ENCODE data around the gene KIF18B.
A peak's percentile ranks its signal among the peaks of the same experiment; 100 is the strongest.

KIF18B gene

DNA sequence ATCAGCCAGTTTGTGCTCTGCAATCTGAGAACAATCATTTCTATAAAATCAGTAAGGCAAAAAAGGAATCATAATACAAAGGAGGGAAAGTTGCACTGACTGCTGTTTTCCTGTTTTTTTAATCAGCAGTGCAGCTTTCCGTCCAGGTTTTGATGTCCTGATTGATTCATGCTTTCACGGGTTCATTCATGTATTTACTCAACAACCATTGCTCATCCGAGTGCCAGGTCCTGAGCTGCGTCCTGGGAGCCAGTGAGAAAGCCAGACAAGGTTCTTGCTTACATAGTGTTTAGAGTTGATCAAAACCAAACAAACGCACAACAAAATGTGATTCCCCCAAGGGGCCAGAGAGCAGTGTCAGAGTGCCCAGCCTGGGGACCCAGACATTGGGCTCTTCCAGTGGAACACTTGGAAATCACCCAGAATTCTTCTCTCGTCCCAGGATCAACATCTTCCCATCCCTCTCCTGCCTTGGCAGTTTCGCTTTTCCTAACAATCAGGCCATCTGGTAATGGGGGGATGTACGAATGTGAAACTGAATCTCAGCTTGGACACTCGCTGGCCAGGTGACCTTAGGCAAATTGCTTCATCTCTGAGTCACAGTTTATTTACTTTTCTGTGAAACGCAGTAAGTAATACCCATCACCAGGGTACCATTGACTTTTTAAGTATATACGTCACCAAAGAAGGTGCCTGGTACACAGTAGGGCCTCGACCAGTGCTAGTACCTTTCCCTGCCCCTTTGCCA lies 33.8 kb upstream of the KIF18B start:
- Histone ChIP-seq H3K9me3 (ENCODE audit: insufficient read depth, low read depth, low read length) (no peaks in the 10 kb centered on the region), H3K4me1 (ENCODE audit: insufficient read depth, low read length) (peaks cover 7% of the 10 kb centered on the region), H3K9ac (ENCODE audit: low read depth, low read length) (no peak overlapping the region), H3K27me3 (ENCODE audit: insufficient read depth, low read length) (no peaks in the 10 kb centered on the region), H3K4me3 (ENCODE audit: low read length) (no peak overlapping the region), H3K27ac (ENCODE audit: low read depth, low read length) (no peak overlapping the region), H3K36me3 (ENCODE audit: insufficient read depth, low read length) (no peaks in the 10 kb centered on the region)
- 85% methylated on average over 12 of the region's 12 CpGs for WGBS

DNA sequence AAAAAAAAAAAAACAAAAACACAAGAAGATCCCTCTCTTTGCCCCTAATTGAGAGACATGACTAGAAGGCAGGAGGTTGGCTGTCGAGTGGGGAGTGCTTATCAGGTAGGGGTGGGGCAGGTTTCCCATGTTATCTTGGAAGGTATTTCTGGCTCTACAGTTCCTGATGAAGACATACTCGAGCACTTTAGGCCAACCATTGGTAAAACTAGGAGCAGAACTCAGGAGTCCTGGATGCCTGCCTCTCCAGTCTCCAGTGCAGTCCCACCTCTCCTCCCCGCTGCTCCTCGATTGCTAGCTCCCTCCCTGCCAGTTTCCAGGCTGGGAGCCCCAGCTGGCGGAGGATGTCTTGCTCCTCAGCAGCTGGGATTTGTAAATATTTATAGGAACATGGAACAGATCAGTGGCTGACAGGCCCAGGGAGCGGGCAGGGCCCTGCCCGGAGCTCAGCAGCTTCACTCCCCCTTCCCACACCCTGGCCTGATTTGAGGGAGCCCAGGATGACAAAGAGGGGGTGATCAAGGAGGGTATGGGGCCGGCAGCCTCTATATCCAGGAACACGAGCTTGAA lies 31.9 kb upstream of the KIF18B start:
- Histone ChIP-seq H3K36me3 (ENCODE audit: insufficient read depth, low read length) (no peaks in the 10 kb centered on the region), H3K4me1 (ENCODE audit: insufficient read depth, low read length) (peaks cover 7% of the 10 kb centered on the region), H3K9ac (ENCODE audit: low read depth, low read length) (no peak overlapping the region), H3K4me3 (ENCODE audit: low read length) (no peak overlapping the region), H3K9me3 (ENCODE audit: insufficient read depth, low read depth, low read length) (no peaks in the 10 kb centered on the region), H3K27me3 (ENCODE audit: insufficient read depth, low read length) (no peaks in the 10 kb centered on the region), H3K27ac (ENCODE audit: low read depth, low read length) (no peak overlapping the region)
- 88% methylated on average over 7 of the region's 9 CpGs for WGBS

DNA sequence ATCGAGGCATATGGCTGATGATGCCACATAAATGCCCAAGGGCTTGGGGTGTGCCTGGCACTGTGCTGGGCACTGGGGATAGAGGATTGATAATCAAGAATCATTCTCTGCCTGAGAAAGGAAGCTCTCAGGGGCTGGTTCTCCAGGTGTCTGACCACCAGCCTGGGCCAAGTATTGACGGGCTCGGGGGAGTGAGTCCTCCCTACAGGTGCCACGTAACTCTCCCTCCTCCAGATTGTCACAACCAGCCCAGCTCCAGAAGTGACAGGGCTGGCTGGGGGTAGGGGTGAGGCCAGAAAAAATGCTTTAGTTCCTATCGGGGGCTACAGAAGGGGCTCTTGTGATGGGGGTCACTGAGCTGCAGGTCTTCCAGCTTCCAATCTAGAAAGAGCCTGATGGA lies 31.2 kb upstream of the KIF18B start:
- Histone ChIP-seq H3K27me3 (ENCODE audit: insufficient read depth, low read length) (no peaks in the 10 kb centered on the region), H3K36me3 (ENCODE audit: insufficient read depth, low read length) (no peaks in the 10 kb centered on the region), H3K4me3 (ENCODE audit: low read length) (no peak overlapping the region), H3K9ac (ENCODE audit: low read depth, low read length) (no peak overlapping the region), H3K4me1 (ENCODE audit: insufficient read depth, low read length) (peaks cover 7% of the 10 kb centered on the region), H3K9me3 (ENCODE audit: insufficient read depth, low read depth, low read length) (no peaks in the 10 kb centered on the region), H3K27ac (ENCODE audit: low read depth, low read length) (no peak overlapping the region)
- 97% methylated on average over 5 of the region's 5 CpGs for WGBS

DNA sequence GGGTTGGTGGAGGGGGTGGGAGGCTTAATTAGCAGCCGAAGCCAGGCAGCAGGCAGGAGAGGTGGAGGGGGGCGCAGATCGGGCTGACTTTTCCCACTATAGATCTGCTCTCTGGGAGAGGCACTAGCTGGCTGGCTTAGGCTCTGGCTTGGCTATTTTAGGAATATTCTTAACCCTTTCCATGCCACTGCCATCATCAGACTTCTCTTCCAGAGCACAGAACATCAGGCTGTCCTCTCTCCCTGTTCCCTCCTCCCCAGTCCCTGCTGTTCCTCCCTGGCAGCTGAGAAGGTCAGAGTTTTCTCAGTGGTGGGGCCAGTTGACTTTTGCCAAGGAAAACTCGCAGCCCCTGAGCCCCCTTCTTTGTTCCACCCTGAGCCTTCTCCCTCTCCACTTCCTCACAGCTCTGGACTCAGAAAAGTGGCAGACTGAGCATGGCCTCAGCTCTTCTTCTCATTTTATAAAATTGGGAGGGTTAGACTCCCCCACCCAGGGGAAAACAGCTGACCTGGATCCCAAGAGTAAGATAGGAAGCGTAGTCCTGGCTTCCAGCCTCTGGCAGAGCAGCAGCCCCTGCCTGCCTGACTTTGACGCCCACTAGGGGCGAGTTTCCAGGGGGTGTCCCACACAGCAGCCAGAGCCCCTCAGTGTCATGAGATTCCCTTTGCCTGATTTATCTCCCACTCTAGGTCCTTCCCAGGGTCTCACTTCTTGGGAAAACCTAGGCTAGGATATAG lies 30.4 kb upstream of the KIF18B start:
- Histone ChIP-seq H3K9me3 (ENCODE audit: insufficient read depth, low read depth, low read length) (no peaks in the 10 kb centered on the region), H3K27ac (ENCODE audit: low read depth, low read length) (no peak overlapping the region), H3K4me3 (ENCODE audit: low read length) (no peak overlapping the region), H3K27me3 (ENCODE audit: insufficient read depth, low read length) (no peaks in the 10 kb centered on the region), H3K9ac (ENCODE audit: low read depth, low read length) (no peak overlapping the region), H3K36me3 (ENCODE audit: insufficient read depth, low read length) (no peaks in the 10 kb centered on the region), H3K4me1 (ENCODE audit: insufficient read depth, low read length) (peaks cover 7% of the 10 kb centered on the region)
- WGBS: 63% methylated on average over 7 of the region's 7 CpGs

DNA sequence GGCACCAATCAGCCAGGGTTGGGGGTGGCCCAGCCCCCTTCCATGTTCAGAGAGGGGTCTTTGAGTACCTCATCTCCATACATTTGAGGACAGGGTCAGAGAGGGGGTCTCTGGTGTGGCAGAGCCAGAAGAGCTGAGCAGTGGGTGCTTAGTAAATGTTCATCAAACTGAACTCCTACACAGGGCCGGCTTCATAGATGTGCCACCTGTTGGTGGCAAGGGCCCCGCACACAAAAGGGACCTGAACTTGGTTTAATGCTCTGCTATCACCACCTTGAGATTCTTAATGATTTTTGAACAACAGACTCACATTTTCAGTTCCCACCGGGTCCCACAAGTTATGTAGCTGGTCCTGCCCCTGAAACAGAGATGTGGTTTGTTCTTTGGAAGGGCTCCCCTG lies 29.5 kb upstream of the KIF18B start:
- H3K4me3 ChIP-seq (ENCODE audit: low read length): no peak overlapping the region
- no peaks in the 10 kb centered on the region for H3K9me3 ChIP-seq (ENCODE audit: insufficient read depth, low read depth, low read length)
- no peaks in the 10 kb centered on the region for H3K36me3 ChIP-seq (ENCODE audit: insufficient read depth, low read length)
- H3K9ac ChIP-seq (ENCODE audit: low read depth, low read length): no peak overlapping the region
- H3K27me3 ChIP-seq (ENCODE audit: insufficient read depth, low read length): no peaks in the 10 kb centered on the region
- H3K27ac ChIP-seq (ENCODE audit: low read depth, low read length): no peak overlapping the region
- 85% methylated on average over 2 of the region's 3 CpGs for WGBS
- peaks cover 10% of the 10 kb centered on the region for H3K4me1 ChIP-seq (ENCODE audit: insufficient read depth, low read length)

DNA sequence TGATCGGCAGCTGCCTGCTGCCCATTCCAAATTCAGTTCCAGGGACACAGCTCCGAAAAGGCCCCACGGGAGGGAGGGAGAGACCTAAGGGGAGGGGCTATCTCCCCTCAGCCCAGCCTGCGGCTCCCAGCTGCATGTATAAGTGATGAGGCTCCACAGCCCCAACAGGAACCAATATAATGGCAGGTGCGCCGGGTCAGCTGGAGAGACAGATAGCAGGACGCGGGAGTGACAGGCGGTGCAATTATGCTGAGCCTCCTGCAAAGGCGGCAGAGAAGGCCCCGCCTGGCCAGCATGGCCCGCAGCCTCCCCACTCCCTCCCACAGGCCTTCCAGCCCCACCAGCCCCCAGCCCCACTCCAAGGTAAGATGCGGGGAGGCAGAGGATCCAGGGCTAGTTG lies 28.6 kb upstream of the KIF18B start:
- 78% methylated on average over 13 of the region's 13 CpGs for WGBS
- no peak overlapping the region for H3K9ac ChIP-seq (ENCODE audit: low read depth, low read length)
- peaks cover 16% of the 10 kb centered on the region for H3K4me1 ChIP-seq (ENCODE audit: insufficient read depth, low read length)
- no peak overlapping the region for H3K27ac ChIP-seq (ENCODE audit: low read depth, low read length)
- H3K27me3 ChIP-seq (ENCODE audit: insufficient read depth, low read length): peaks cover 4% of the 10 kb centered on the region
- no peaks in the 10 kb centered on the region for H3K36me3 ChIP-seq (ENCODE audit: insufficient read depth, low read length)
- no peaks in the 10 kb centered on the region for H3K9me3 ChIP-seq (ENCODE audit: insufficient read depth, low read depth, low read length)
- H3K4me3 ChIP-seq (ENCODE audit: low read length): no peak overlapping the region

DNA sequence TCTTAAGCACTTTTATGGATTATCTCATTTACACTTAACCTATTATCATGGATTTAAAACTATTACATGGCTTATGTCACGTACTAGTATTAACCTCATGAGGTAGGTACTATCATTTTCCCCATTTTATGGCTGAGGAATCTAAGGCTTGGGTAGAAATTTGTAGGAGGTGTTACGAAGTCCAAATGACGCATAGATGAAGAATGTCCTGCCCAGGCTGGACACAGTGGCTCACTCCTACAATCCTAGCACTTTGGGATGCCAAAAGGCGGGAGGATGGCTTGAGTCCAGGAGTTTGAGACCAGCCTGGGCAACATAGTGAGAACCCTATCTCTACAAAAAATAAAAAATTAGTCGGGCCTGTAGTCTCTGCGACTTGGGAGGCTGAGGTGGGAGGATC lies 25.4 kb upstream of the KIF18B start:
- peaks cover 33% of the 10 kb centered on the region for H3K27me3 ChIP-seq (ENCODE audit: insufficient read depth, low read length)
- H3K4me3 ChIP-seq (ENCODE audit: low read length): no peak overlapping the region; the same call in 1 of the 2 replicates
- H3K9ac ChIP-seq (ENCODE audit: low read depth, low read length): no peak overlapping the region
- no peaks in the 10 kb centered on the region for H3K36me3 ChIP-seq (ENCODE audit: insufficient read depth, low read length)
- no peaks in the 10 kb centered on the region for H3K9me3 ChIP-seq (ENCODE audit: insufficient read depth, low read depth, low read length)
- H3K4me1 ChIP-seq (ENCODE audit: insufficient read depth, low read length): peaks cover 18% of the 10 kb centered on the region
- no peak overlapping the region for H3K27ac ChIP-seq (ENCODE audit: low read depth, low read length)
- 92% methylated on average over 6 of the region's 6 CpGs for WGBS

DNA sequence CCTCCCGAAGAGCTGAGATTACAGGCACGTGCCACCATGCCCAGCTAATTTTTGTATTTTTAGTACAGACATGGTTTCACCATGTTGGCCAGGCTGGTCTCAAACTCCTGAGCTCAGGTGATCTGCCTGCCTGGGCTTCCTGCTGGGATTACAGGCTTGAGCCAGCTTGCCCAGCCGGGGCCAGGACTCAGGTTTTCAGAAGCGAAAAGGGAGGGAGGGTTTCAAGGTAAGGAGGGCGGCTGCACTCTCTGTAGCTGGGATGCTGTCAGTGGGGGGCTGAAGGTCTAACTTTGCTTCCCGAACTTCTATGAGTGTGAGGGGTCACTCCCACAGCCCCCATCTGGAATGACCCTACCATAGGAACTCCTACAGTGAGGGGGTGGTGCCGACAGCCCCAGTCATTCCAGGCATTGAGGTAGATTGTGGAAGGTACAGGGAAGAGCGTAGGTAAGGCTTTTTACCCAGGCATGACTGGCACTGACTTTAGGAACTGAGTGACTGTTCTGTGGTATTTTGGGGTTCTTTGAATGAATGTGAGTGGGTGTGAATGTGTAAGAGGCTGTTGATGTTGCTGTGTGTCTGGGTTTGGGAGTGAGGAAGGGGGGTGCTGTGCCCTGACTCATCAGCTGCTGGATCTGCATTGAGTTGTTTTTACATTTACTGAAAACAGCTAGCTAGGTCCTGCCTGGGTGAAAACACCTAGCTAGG lies 24.4 kb upstream of the KIF18B start:
- H3K27ac ChIP-seq (ENCODE audit: low read depth, low read length): peak overlapping the region; percentile 63; the same call in 1 of the 2 replicates
- H3K9ac ChIP-seq (ENCODE audit: low read depth, low read length): no peak overlapping the region; the same call in 1 of the 2 replicates
- H3K27me3 ChIP-seq (ENCODE audit: insufficient read depth, low read length): peaks cover 43% of the 10 kb centered on the region
- H3K36me3 ChIP-seq (ENCODE audit: insufficient read depth, low read length): no peaks in the 10 kb centered on the region
- peaks cover 16% of the 10 kb centered on the region for H3K4me1 ChIP-seq (ENCODE audit: insufficient read depth, low read length)
- H3K9me3 ChIP-seq (ENCODE audit: insufficient read depth, low read depth, low read length): no peaks in the 10 kb centered on the region
- H3K4me3 ChIP-seq (ENCODE audit: low read length): peak overlapping the region; percentile 38
- WGBS: 21% methylated on average over 8 of the region's 8 CpGs

DNA sequence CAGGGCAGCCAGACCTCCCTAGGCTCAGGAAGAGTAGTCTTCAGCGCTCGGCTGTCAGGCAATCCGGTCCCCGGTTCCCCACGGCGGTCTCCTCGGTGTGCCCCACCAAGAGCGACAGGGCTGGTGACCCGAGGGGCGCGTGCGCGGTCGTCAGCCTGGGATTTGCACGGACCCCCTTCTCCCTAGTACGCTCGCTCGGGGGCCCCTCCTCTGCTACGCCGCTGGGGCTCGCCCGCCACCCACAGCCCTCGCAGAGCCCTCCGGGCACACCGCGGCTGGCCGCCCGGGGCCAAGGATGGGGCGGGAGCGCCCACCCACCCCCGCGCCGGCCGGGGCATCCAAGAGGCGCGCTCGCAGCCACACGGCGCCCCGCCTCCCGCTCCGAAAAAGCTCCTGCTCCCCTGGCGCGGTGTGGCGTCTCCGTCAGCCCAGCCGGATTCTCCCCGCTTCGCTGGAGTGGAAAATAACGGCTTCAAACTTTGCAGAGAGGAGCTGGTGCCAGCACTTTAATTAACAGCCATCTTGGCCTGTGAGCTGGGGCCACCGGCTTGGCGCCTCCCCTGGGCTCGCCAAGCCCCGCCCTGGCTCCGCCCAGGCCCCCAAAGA lies 22.7 kb upstream of the KIF18B start:
- Histone ChIP-seq H3K9ac (ENCODE audit: low read depth, low read length) (no peak overlapping the region), H3K9me3 (ENCODE audit: insufficient read depth, low read depth, low read length) (no peaks in the 10 kb centered on the region), H3K4me3 (ENCODE audit: low read length) (peak overlapping the region; percentile 76), H3K4me1 (ENCODE audit: insufficient read depth, low read length) (peaks cover 18% of the 10 kb centered on the region), H3K27me3 (ENCODE audit: insufficient read depth, low read length) (peaks cover 60% of the 10 kb centered on the region), H3K36me3 (ENCODE audit: insufficient read depth, low read length) (no peaks in the 10 kb centered on the region), H3K27ac (ENCODE audit: low read depth, low read length) (no peak overlapping the region)
- WGBS: 1% methylated on average over 55 of the region's 55 CpGs

DNA sequence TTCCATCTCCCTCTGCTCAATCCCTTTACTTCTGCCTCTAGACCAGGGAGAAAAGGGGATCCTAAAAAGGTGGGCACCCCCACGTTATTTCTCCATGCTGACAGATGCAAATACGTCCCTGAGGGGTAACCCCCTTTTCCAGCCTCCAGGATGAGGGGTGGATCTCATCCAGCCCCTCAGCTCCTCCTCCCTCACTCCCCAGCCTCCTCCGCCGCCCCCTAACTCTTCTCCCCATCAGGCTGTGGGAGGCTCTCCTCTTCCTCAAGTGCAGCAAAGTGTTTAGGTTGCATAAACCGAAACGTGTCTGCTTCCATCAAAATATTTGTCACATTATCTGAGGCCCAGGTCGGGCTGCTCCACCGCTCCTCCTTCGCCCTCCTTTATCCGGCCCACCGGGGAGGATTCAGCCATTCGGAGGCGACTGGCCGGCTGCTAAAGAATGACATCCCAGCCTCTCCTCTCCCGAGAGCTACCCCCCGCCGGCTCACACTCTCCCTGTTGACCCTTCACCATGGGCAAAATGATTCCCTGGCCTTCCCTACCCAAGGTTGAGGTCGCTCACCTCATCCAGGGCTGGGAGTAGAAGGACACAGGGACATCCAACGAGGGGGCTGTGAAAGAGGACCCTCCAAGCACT lies 21.7 kb upstream of the KIF18B start:
- Histone ChIP-seq H3K4me3 (ENCODE audit: low read length) (peak overlapping the region; percentile 76), H3K27me3 (ENCODE audit: insufficient read depth, low read length) (peaks cover 66% of the 10 kb centered on the region), H3K9me3 (ENCODE audit: insufficient read depth, low read depth, low read length) (no peaks in the 10 kb centered on the region), H3K9ac (ENCODE audit: low read depth, low read length) (no peak overlapping the region), H3K36me3 (ENCODE audit: insufficient read depth, low read length) (no peaks in the 10 kb centered on the region), H3K4me1 (ENCODE audit: insufficient read depth, low read length) (peaks cover 18% of the 10 kb centered on the region), H3K27ac (ENCODE audit: low read depth, low read length) (no peak overlapping the region)
- WGBS: 4% methylated on average over 19 of the region's 19 CpGs
